Fibroblast of pulmonary artery (primary cell): ENCODE results near the gene BRIP1.

Source experiments
- DNase-seq: peaks from one replicate; pipeline ENCODE4 v3.0.0-alpha.2; 2010; ENCODE audit warnings: low read depth
- H3K4me3 ChIP-seq: replicated peaks from 2 replicates; pipeline ENCODE4 v1.5.1; 2011; ENCODE audit warnings: low read depth, mild to moderate bottlenecking, control low read depth, low read length, moderate library complexity
- CTCF ChIP-seq: IDR thresholded peaks from 2 replicates; pipeline ENCODE4 v1.5.1; 2011; ENCODE audit warnings: mild to moderate bottlenecking, control low read depth, low read length, inconsistent platforms; ENCODE audit errors: missing control alignments

The BRIP1 gene

GRCh38 chr17:61641084-61641483 lies 222.2 kb downstream of the BRIP1 start:
- no peak for DNase-seq
- no peak for TF ChIP-seq CTCF
- no peak overlapping the region for H3K4me3 ChIP-seq

- H3K4me3 ChIP-seq: no peak overlapping the region
- DNase-seq: no peak
- no peak for TF ChIP-seq CTCF
Measured at GRCh38 chr17:61639818-61640217, 223.5 kb downstream of the BRIP1 start.

- TF ChIP-seq CTCF: no peak
- no peak for DNase-seq
- no peak overlapping the region for H3K4me3 ChIP-seq
Measured at GRCh38 chr17:61638087-61638486, 225.2 kb downstream of the BRIP1 start.

- peak; percentile 85 for TF ChIP-seq CTCF
- H3K4me3 ChIP-seq: no peak overlapping the region
- DNase-seq: peak; percentile 79
Measured at GRCh38 chr17:61635913-61636432, 227.4 kb downstream of the BRIP1 start.

GRCh38 chr17:61634942-61635538 lies 228.3 kb downstream of the BRIP1 start:
- no peak overlapping the region for H3K4me3 ChIP-seq
- no peak for DNase-seq
- no peak for TF ChIP-seq CTCF

GRCh38 chr17:61634011-61634539 lies 229.3 kb downstream of the BRIP1 start:
- TF ChIP-seq CTCF: no peak
- no peak overlapping the region for H3K4me3 ChIP-seq
- DNase-seq: no peak

GRCh38 chr17:61632826-61633225 lies 230.5 kb downstream of the BRIP1 start:
- TF ChIP-seq CTCF: no peak
- H3K4me3 ChIP-seq: no peak overlapping the region
- no peak for DNase-seq
